Heart left ventricle (tissue), 16 donors: ENCODE measurements around the gene ABHD16A. TPM values are rescaled to one million over a fixed set of nuclear protein-coding genes. Genes with fewer than 3 reads are reported as not detected.
A peak's percentile ranks its signal among the peaks of the same experiment; 100 is the strongest.

Source experiments
- ATAC-seq, 4 donors: fragments of 200-7000 bp; cut with Tn5 transposase; one replicate each; pipeline ENCODE4 v1.9.1; 2020 to 2022; ENCODE audit warnings: moderate library complexity in 4 of 4, mild to moderate bottlenecking in 3 of 4, moderate number of reproducible peaks in 1 of 4
- DNase-seq, 5 donors: peaks; one replicate each; pipeline ENCODE4 v3.0.0-alpha.2; 2020
- H3K27ac ChIP-seq, 12 donors: fragments of 200-600 bp; sonication (generic) in 4 of 12; one replicate each; pipeline versions ENCODE4 v1.5.0 to v1.8.0; 2016 to 2022; ENCODE audit warnings: mild to moderate bottlenecking in 2 of 12
- H3K27me3 ChIP-seq, 9 donors: fragments of 200-600 bp; sonication (generic) in 2 of 9; one replicate each; pipeline versions ENCODE4 v1.5.1 to v1.8.0; 2016 to 2022; ENCODE audit warnings: mild to moderate bottlenecking in 3 of 9
- H3K36me3 ChIP-seq, 9 donors: fragments of 200-600 bp; sonication (generic) in 2 of 9; one replicate each; pipeline versions ENCODE4 v1.5.0 to v1.8.0; 2018 to 2022; ENCODE audit warnings: mild to moderate bottlenecking in 2 of 9
- H3K4me1 ChIP-seq, 12 donors: fragments of 200-600 bp; sonication (generic) in 4 of 12; one replicate each; pipeline versions ENCODE4 v1.5.0 to v1.8.0; 2016 to 2022; ENCODE audit warnings: mild to moderate bottlenecking in 3 of 12
- H3K4me3 ChIP-seq, 12 donors: fragments of 200-600 bp; sonication (generic) in 4 of 12; one replicate each; pipeline versions ENCODE4 v1.5.0 to v1.8.0; 2017 to 2022; ENCODE audit warnings: mild to moderate bottlenecking in 9 of 12, moderate library complexity in 4 of 12
- H3K9me3 ChIP-seq, 12 donors: fragments of 200-600 bp; sonication (generic) in 4 of 12; one replicate each; pipeline versions ENCODE4 v1.5.0 to v1.8.0; 2016 to 2022; ENCODE audit warnings: mild to moderate bottlenecking in 1 of 12
- POLR2A ChIP-seq, 2 donors: fragments of 450-650 bp; IDR thresholded peaks; one replicate each; pipeline ENCODE4 v1.6.1; 2017; ENCODE audit warnings: antibody characterized with exemption in 2 of 2, mild to moderate bottlenecking in 2 of 2, moderate library complexity in 2 of 2
- WGBS, 4 donors: extraction: QIAGEN DNeasy Blood & Tissue Kit in 2 of 4; methylation state at CpG; one replicate each; pipeline versions ENCODE4 v1.1.5 to v1.1.7; 2013 to 2018; 5-methylcytosine and 5-hydroxymethylcytosine counted together
- intact Hi-C, 10 donors: fragments of 100-400 bp; cut with DNase I; formaldehyde crosslinking; loops; one replicate each; pipeline versions ENCODE4 v1.11.1 to v1.14.2; 2022
- polyA plus RNA-seq, 2 donors: library from polyadenylated mRNA; stranded (reverse); fragments of 200-250 nt; gene quantifications; one replicate each; pipeline ENCODE4 v1.2.3, GENCODE V29; 2013
- total RNA-seq, 9 donors: library from RNA; depleted of rRNA in 2 of 9; stranded (reverse); fragments of >200 nt in 2 of 9; fragmentation: NEBNext Ultra II Directional in 3 of 9; extraction: Animal tissue kit (Norgen Biotek cat#: 25700) in 3 of 9; gene quantifications; one replicate each; pipeline versions ENCODE4 v1.1.0 to v1.2.4, GENCODE V29; 2016 to 2023
- TF ChIP-seq, protein P1 (sequence below), 12 donors: fragments of 200-600 bp; sonication (generic) in 4 of 12; IDR thresholded peaks; one replicate each; pipeline versions ENCODE4 v1.5.0 to v1.8.0; 2018 to 2022; ENCODE audit warnings: antibody characterized with exemption in 12 of 12, mild to moderate bottlenecking in 5 of 12
- donor health status: ischemic (EF 13 %, LVEDD 7.1; RV severe dilation, severe dysfunction).
- donor health status: healthy with polysubstance abuse.
- donor health status: DM: no; HTN: yes; CAD: no.
- donor health status: DM: no; HTN: no; CAD: no.
- donor health status: ischemic (EF 25% LVEDD 6.9; RV normal size, moderate dysfunction).
- donor health status: ischemic (EF 25% LVEDD 5.7; RV mildly dilated, moderate dysfunction).
- donor health status: healthy.
- donor health status: DM: yes; HTN: yes; CAD: no.
- donor health status: ischemic (EF 35%, LVEDD 5.7; RV mildly dilated, moderate dysfunction).
- donor health status: nonischemic (EF 11% LVEDD 7.7; RV severe dilation, severe dysfunction).
- donor health status: DM: yes; HTN: yes; CAD: no.
- donor health status: PGD.
- donor health status: ischemic (EF 29% LVEDD 5.4; RV normal size, mild dysfunction).
- donor health status: nonischemic (EF 23%, LVEDD 6.1; RV moderate dilation, normal function).

ABHD16A gene
- total and polyA plus RNA-seq, 11 donors = 16.5 to 54.7 (median 27.4) TPM

DNA sequence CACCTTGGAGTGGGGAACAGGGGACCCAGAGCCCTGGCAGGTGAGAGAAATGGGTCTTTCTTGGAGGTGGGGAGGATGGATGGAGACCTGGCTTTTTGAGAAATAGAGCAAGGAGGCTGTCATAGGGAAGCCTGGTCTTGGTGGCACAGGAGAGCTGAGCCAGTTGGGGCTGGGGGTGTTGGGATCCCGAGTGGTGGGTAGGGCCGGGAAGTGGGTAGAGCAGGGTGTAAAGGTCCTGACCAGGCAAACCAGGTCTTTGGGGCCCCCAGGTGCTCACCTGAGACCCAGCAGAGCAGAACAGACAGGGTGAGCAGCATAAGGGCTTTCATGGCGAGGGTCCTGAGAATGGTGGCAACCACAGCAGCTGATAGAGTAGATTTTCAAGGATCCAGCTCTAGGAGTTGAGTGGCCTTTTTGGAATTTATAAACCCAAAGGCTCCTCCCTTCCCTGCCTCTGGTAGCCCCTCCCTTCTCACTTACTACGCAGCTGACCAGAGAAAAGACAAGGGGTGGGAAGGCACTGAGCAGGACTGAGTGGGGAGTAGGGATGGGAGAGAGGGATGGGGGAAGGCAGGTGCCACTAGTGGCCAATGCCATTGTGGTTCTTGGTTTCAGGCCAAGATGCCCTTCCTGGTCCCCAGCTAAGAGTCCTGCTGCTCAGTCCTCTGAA is 18.4 kb upstream of the ABHD16A start, which contains the start of gene LY6G6C:
TSS of gene LY6G6C (minus strand) at position 396 of the 670 bp plus-strand sequence. CDS start at position 329, 67 bp downstream.
- intact Hi-C loops = no loop called here
- no peak within 1 kb of the TSS for H3K4me3 ChIP-seq
- peak in 1 of 5 donors; percentile 18 for DNase-seq
- no peak for ATAC-seq
- peaks cover 0 to 10% (median 0%) of the 10 kb centered on the region in 12 donors for H3K4me1 ChIP-seq
- H3K27me3 ChIP-seq = no peaks in the 10 kb centered on the region
- 84 to 93% (median 89%) methylated on average over 4 of the region's 4 CpGs for WGBS, 4 donors
- H3K27ac ChIP-seq = no peak within 1 kb of the TSS
- peaks cover 0 to 11% (median 6%) of the 10 kb centered on the region in 9 donors for H3K36me3 ChIP-seq
- no peaks in the 10 kb centered on the region for H3K9me3 ChIP-seq
- TF ChIP-seq, protein P1, sequence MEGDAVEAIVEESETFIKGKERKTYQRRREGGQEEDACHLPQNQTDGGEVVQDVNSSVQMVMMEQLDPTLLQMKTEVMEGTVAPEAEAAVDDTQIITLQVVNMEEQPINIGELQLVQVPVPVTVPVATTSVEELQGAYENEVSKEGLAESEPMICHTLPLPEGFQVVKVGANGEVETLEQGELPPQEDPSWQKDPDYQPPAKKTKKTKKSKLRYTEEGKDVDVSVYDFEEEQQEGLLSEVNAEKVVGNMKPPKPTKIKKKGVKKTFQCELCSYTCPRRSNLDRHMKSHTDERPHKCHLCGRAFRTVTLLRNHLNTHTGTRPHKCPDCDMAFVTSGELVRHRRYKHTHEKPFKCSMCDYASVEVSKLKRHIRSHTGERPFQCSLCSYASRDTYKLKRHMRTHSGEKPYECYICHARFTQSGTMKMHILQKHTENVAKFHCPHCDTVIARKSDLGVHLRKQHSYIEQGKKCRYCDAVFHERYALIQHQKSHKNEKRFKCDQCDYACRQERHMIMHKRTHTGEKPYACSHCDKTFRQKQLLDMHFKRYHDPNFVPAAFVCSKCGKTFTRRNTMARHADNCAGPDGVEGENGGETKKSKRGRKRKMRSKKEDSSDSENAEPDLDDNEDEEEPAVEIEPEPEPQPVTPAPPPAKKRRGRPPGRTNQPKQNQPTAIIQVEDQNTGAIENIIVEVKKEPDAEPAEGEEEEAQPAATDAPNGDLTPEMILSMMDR (IDR thresholded peaks at IDR 0.05) = no peak
- TF ChIP-seq POLR2A (IDR thresholded peaks at IDR 0.05) = no peak

DNA sequence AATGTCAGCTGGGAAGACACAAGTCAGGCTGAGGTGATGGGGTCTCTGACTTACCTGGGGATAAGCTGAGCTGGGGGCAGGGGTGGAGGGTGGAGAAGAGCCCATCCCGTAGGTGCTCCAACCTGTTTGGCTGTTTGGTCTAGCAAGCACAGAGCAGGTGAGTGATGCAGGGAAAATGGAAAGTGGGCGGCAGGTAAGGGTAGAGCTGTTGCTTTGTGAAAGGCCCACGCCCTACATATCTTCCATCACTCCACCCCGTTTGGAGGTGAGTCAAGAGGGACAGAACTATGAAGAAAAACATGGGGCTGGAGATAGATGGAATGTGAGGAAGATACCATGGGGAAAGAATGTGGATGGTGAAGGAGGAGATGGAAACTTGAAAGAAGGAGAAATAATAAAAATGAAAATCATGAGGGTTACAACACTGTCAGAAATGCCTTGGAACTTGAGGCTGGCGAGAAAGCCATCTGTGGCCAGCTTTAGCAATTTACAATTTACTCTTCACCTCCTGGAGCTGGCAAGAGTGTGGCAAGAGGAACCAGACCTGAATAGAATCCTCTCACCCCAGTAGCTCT is 17.2 kb upstream of the ABHD16A start:
- H3K27ac ChIP-seq = no peak overlapping the region
- H3K27me3 ChIP-seq = no peaks in the 10 kb centered on the region
- intact Hi-C loops = no loop called here
- no peaks in the 10 kb centered on the region for H3K4me1 ChIP-seq
- TF ChIP-seq POLR2A (IDR thresholded peaks at IDR 0.05) = no peak
- TF ChIP-seq, protein P1 (IDR thresholded peaks at IDR 0.05) = no peak
- no peak for DNase-seq
- H3K4me3 ChIP-seq = no peak overlapping the region
- ATAC-seq = no peak
- no peaks in the 10 kb centered on the region for H3K9me3 ChIP-seq
- H3K36me3 ChIP-seq = no peaks in the 10 kb centered on the region
- WGBS, 4 donors = 85 to 89% (median 88%) methylated on average over 5 of the region's 5 CpGs

DNA sequence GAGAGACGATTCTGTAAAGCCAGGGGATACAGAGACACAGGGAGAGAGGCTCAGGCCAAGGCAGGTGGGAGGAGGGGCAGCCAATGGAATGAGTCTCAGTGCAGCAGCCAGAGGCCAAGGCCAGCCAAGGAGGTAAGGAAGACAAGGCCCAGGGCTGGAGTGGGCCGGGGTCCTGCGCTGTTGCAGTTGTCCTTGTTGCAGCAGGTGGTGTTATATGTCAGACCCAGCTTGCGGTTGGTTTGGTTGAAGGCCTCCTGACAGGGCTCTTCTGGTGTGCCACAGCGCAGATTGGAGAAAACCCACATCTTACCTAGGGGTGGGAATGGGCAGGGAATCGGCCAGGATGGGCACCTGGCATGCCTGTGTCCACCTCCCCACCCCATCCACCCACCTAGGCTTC is 15.9 kb upstream of the ABHD16A start:
- Histone ChIP-seq H3K4me3 (no peak overlapping the region), H3K36me3 (no peaks in the 10 kb centered on the region), H3K9me3 (no peaks in the 10 kb centered on the region), H3K27me3 (no peaks in the 10 kb centered on the region), H3K4me1 (no peaks in the 10 kb centered on the region), H3K27ac (no peak overlapping the region)
- DNase-seq = peak in 1 of 5 donors; percentile 9
- intact Hi-C loops = no loop called here
- TF ChIP-seq, protein P1 (IDR thresholded peaks at IDR 0.05) = no peak
- TF ChIP-seq POLR2A (IDR thresholded peaks at IDR 0.05) = no peak
- ATAC-seq = no peak
- WGBS, 4 donors = 81 to 90% (median 87%) methylated on average over 6 of the region's 6 CpGs

- Histone ChIP-seq H3K36me3 (no peaks in the 10 kb centered on the region), H3K9me3 (no peaks in the 10 kb centered on the region), H3K4me3 (no peak overlapping the region), H3K4me1 (no peaks in the 10 kb centered on the region), H3K27ac (no peak overlapping the region), H3K27me3 (no peaks in the 10 kb centered on the region)
- intact Hi-C loops = no loop called here
- ATAC-seq (no peak), DNase-seq (no peak)
- WGBS, 4 donors = 86 to 92% (median 87%) methylated on average over 1 of the region's 1 CpG
- no peak for TF ChIP-seq POLR2A (IDR thresholded peaks at IDR 0.05)
- TF ChIP-seq, protein P1 (IDR thresholded peaks at IDR 0.05) = no peak
These were observed 15.1 kb upstream of the ABHD16A start for GRCh38 chr6:31718265-31718664.
